CD8-positive, alpha-beta memory T cell (primary cell): Measurements from ENCODE around the gene MCTS1. TPM values are rescaled to one million over a fixed set of nuclear protein-coding genes. Genes with fewer than 3 reads are reported as not detected.
A peak's percentile ranks its signal among the peaks of the same experiment; 100 is the strongest.

ENCODE experiments used
- CTCF ChIA-PET: fragments of 350-600 bp; sonication (Branson Sonifier 250); formaldehyde crosslinking; loops from one replicate; lab custom pipeline; 2021; ENCODE audit warnings: antibody characterized with exemption; lab: Charles Lee
- POLR2A ChIA-PET: fragments of 350-600 bp; sonication (Branson Sonifier 250); formaldehyde crosslinking; loops from one replicate; lab custom pipeline; 2021; ENCODE audit warnings: antibody characterized with exemption; lab: Charles Lee
- DNase-seq, 5 donors: peaks; one replicate each; pipeline versions ENCODE4 v3.0.0 to v3.0.0-alpha.2; 2020 to 2022; ENCODE audit warnings: mixed read lengths in 1 of 5
- H3K27ac ChIP-seq: one replicate; pipeline ENCODE4 v1.7.0; 2013; ENCODE audit warnings: low read depth, mild to moderate bottlenecking, low read length, moderate library complexity
- H3K27me3 ChIP-seq: 2 replicates; pipeline ENCODE4 v1.7.0; 2013; ENCODE audit warnings: low read length, mild to moderate bottlenecking; ENCODE audit not compliant: insufficient read depth, poor library complexity, severe bottlenecking
- H3K36me3 ChIP-seq: 2 replicates; pipeline ENCODE4 v1.7.0; 2013; ENCODE audit warnings: mild to moderate bottlenecking, low read length, moderate library complexity; ENCODE audit not compliant: insufficient read depth
- H3K4me1 ChIP-seq: 2 replicates; pipeline ENCODE4 v1.7.0; 2013; ENCODE audit warnings: mild to moderate bottlenecking, low read length, moderate library complexity; ENCODE audit not compliant: insufficient read depth
- H3K4me3 ChIP-seq: 2 replicates; pipeline ENCODE4 v1.7.0; 2013; ENCODE audit warnings: mild to moderate bottlenecking, low read length
- H3K9me3 ChIP-seq: 2 replicates; pipeline ENCODE4 v1.7.0; 2013; ENCODE audit warnings: mild to moderate bottlenecking, low read length
- H3K27ac Mint-ChIP-seq, 8 donors: one replicate each; pipeline ENCODE4 v1.8.0; 2020 to 2021; ENCODE audit warnings: mixed read lengths in 8 of 8, mild to moderate bottlenecking in 6 of 8, inconsistent platforms in 3 of 8, moderate library complexity in 3 of 8
- H3K27me3 Mint-ChIP-seq, 2 donors: one replicate each; pipeline ENCODE4 v1.8.0; 2020 to 2021; ENCODE audit warnings: mixed read lengths in 2 of 2, mild to moderate bottlenecking in 1 of 2, moderate library complexity in 1 of 2
- H3K36me3 Mint-ChIP-seq, 3 donors: one replicate each; pipeline ENCODE4 v1.8.0; 2020 to 2021; ENCODE audit warnings: mixed read lengths in 3 of 3, inconsistent platforms in 1 of 3, mild to moderate bottlenecking in 1 of 3
- H3K4me1 Mint-ChIP-seq, 3 donors: one replicate each; pipeline ENCODE4 v1.8.0; 2020 to 2021; ENCODE audit warnings: mixed read lengths in 3 of 3, inconsistent platforms in 1 of 3, mild to moderate bottlenecking in 1 of 3
- H3K4me3 Mint-ChIP-seq, 7 donors: one replicate each; pipeline ENCODE4 v1.8.0; 2020 to 2021; ENCODE audit warnings: mixed read lengths in 7 of 7, mild to moderate bottlenecking in 6 of 7, moderate library complexity in 4 of 7, inconsistent platforms in 2 of 7
- H3K9me3 Mint-ChIP-seq, 5 donors: one replicate each; pipeline ENCODE4 v1.8.0; 2020 to 2022; ENCODE audit warnings: mixed read lengths in 5 of 5, mild to moderate bottlenecking in 3 of 5, moderate library complexity in 2 of 5, inconsistent platforms in 1 of 5
- polyA plus RNA-seq: library from polyadenylated mRNA; unstranded; fragments of 300-500 nt; fragmentation: Illumina TruSeq; gene quantifications from one replicate; pipeline ENCODE4 v1.2.3, GENCODE V29; 2021
- total RNA-seq, 2 experiments: library from RNA; stranded (reverse); gene quantifications; one replicate each; pipeline ENCODE4 v1.2.3, GENCODE V29; 2021

The MCTS1 gene
- total and polyA plus RNA-seq, 3 experiments from 2014 or later, result 61.1 to 85.6 (median 75.9) TPM

GRCh38 chrX:120585702-120586101 lies 18.2 kb upstream of the MCTS1 start:
- Mint-ChIP-seq H3K27ac (no peak overlapping the region), H3K9me3 (peaks cover 0 to 2% (median 0%) of the 10 kb centered on the region in 5 donors), H3K36me3 (no peaks in the 10 kb centered on the region), H3K4me3 (no peak overlapping the region), H3K27me3 (peaks cover 8 to 13% of the 10 kb centered on the region in 2 donors), H3K4me1 (no peaks in the 10 kb centered on the region)
- DNase-seq, result no peak
- Histone ChIP-seq H3K27me3 (no peaks in the 10 kb centered on the region), H3K9me3 (no peaks in the 10 kb centered on the region), H3K4me1 (no peaks in the 10 kb centered on the region), H3K4me3 (no peak overlapping the region), H3K36me3 (no peaks in the 10 kb centered on the region), H3K27ac (no peak overlapping the region)
- ChIA-PET POLR2A (no interaction called here), CTCF (no interaction called here)

- Histone ChIP-seq H3K9me3 (no peaks in the 10 kb centered on the region), H3K4me3 (peak overlapping the region; percentile 57), H3K27ac (peak overlapping the region; percentile 87), H3K36me3 (no peaks in the 10 kb centered on the region), H3K27me3 (no peaks in the 10 kb centered on the region), H3K4me1 (peaks cover 11% of the 10 kb centered on the region)
- Mint-ChIP-seq H3K4me1 (peaks cover 7 to 13% (median 11%) of the 10 kb centered on the region in 3 donors), H3K27ac (peak overlapping the region; percentile 95 to 99 (median 97)), H3K9me3 (no peaks in the 10 kb centered on the region), H3K36me3 (peaks cover 0 to 25% (median 2%) of the 10 kb centered on the region in 3 donors), H3K27me3 (peaks cover 0 to 9% of the 10 kb centered on the region in 2 donors), H3K4me3 (peak overlapping the region; percentile 93 to 98 (median 96))
- POLR2A ChIA-PET, result interaction anchor here (0.7 to 1.7 kb wide), 3 partner anchors 25 to 43 kb away, joined by 3 to 39 read pairs (median 3); partner anchors contain the start of genes C1GALT1C1 and CUL4B
- DNase-seq, result peak; percentile 1 to 51 (median 31)
- CTCF ChIA-PET, result interaction anchor here (1.3 kb wide), 1 partner anchor 43 kb away, joined by 4 read pairs; the partner anchor contains the start of gene CUL4B
Observed at GRCh38 chrX:120604361-120604782, 471 bp downstream of the MCTS1 start.

- Mint-ChIP-seq H3K4me3 (no peak overlapping the region), H3K4me1 (no peaks in the 10 kb centered on the region), H3K36me3 (peaks cover 0 to 58% (median 6%) of the 10 kb centered on the region in 3 donors), H3K9me3 (no peaks in the 10 kb centered on the region), H3K27me3 (no peaks in the 10 kb centered on the region), H3K27ac (no peak overlapping the region)
- Histone ChIP-seq H3K27ac (no peak overlapping the region), H3K27me3 (no peaks in the 10 kb centered on the region), H3K4me1 (no peaks in the 10 kb centered on the region), H3K36me3 (peaks cover 3% of the 10 kb centered on the region), H3K4me3 (no peak overlapping the region), H3K9me3 (no peaks in the 10 kb centered on the region)
- POLR2A ChIA-PET, result no interaction called here
- CTCF ChIA-PET, result no interaction called here
- DNase-seq, result no peak
Observed at GRCh38 chrX:120612086-120612485, 8.2 kb downstream of the MCTS1 start.

GRCh38 chrX:120614816-120615215 lies 10.9 kb downstream of the MCTS1 start:
- no peaks in the 10 kb centered on the region for H3K27me3 ChIP-seq
- CTCF ChIA-PET, result no interaction called here
- peaks cover 0 to 52% (median 4%) of the 10 kb centered on the region in 3 donors for H3K36me3 Mint-ChIP-seq
- H3K4me1 Mint-ChIP-seq, result no peaks in the 10 kb centered on the region
- no peak overlapping the region for H3K27ac ChIP-seq
- no peaks in the 10 kb centered on the region for H3K9me3 ChIP-seq
- POLR2A ChIA-PET, result no interaction called here
- peaks cover 3% of the 10 kb centered on the region for H3K36me3 ChIP-seq
- peak overlapping the region in 2 of 8 donors; percentile 11 to 45 for H3K27ac Mint-ChIP-seq
- H3K4me3 ChIP-seq, result no peak overlapping the region
- no peaks in the 10 kb centered on the region for H3K9me3 Mint-ChIP-seq
- no peak overlapping the region for H3K4me3 Mint-ChIP-seq
- no peak for DNase-seq
- no peaks in the 10 kb centered on the region for H3K4me1 ChIP-seq
- H3K27me3 Mint-ChIP-seq, result no peaks in the 10 kb centered on the region

- Histone ChIP-seq H3K27ac (no peak overlapping the region), H3K27me3 (no peaks in the 10 kb centered on the region), H3K9me3 (no peaks in the 10 kb centered on the region), H3K4me3 (no peak overlapping the region), H3K4me1 (no peaks in the 10 kb centered on the region), H3K36me3 (no peaks in the 10 kb centered on the region)
- Mint-ChIP-seq H3K4me3 (no peak overlapping the region), H3K9me3 (no peaks in the 10 kb centered on the region), H3K27me3 (peaks cover 0 to 2% of the 10 kb centered on the region in 2 donors), H3K4me1 (no peaks in the 10 kb centered on the region), H3K36me3 (peaks cover 0 to 48% (median 2%) of the 10 kb centered on the region in 3 donors), H3K27ac (no peak overlapping the region)
- POLR2A ChIA-PET, result no interaction called here
- CTCF ChIA-PET, result no interaction called here
- DNase-seq, result no peak
Observed at GRCh38 chrX:120617996-120618630, 14.2 kb downstream of the MCTS1 start.

GRCh38 chrX:120625371-120625770 lies 21.5 kb downstream of the MCTS1 start:
- no peak overlapping the region for H3K4me3 ChIP-seq
- H3K27me3 Mint-ChIP-seq, result peaks cover 0 to 4% of the 10 kb centered on the region in 2 donors
- no peaks in the 10 kb centered on the region for H3K9me3 ChIP-seq
- no peaks in the 10 kb centered on the region for H3K9me3 Mint-ChIP-seq
- peaks cover 12% of the 10 kb centered on the region for H3K4me1 ChIP-seq
- peaks cover 0 to 33% (median 3%) of the 10 kb centered on the region in 3 donors for H3K36me3 Mint-ChIP-seq
- POLR2A ChIA-PET, result no interaction called here
- H3K27ac Mint-ChIP-seq, result peak overlapping the region in 1 of 8 donors; percentile 16
- no peak overlapping the region for H3K27ac ChIP-seq
- CTCF ChIA-PET, result no interaction called here
- H3K4me1 Mint-ChIP-seq, result peaks cover 13 to 29% (median 24%) of the 10 kb centered on the region in 3 donors
- H3K27me3 ChIP-seq, result no peaks in the 10 kb centered on the region
- H3K4me3 Mint-ChIP-seq, result no peak overlapping the region
- DNase-seq, result no peak
- H3K36me3 ChIP-seq, result no peaks in the 10 kb centered on the region

- Mint-ChIP-seq H3K9me3 (no peaks in the 10 kb centered on the region), H3K36me3 (peaks cover 0 to 13% (median 0%) of the 10 kb centered on the region in 3 donors), H3K4me1 (peaks cover 16 to 28% (median 27%) of the 10 kb centered on the region in 3 donors), H3K4me3 (peak within 1 kb of the TSS; percentile 86 to 98 (median 93)), H3K27ac (peak within 1 kb of the TSS; percentile 94 to 100 (median 98)), H3K27me3 (peaks cover 0 to 3% of the 10 kb centered on the region in 2 donors)
- H3K4me1 ChIP-seq, result peaks cover 16% of the 10 kb centered on the region
- peak within 1 kb of the TSS; percentile 88 for H3K27ac ChIP-seq
- H3K4me3 ChIP-seq, result peak within 1 kb of the TSS; percentile 87
- ChIA-PET CTCF (no interaction called here), POLR2A (interaction anchor here (1.0 to 1.1 kb wide), 4 partner anchors 25 to 144 kb away, joined by 3 to 16 read pairs (median 4); partner anchors contain the start of genes CUL4B and MCTS1)
- no peaks in the 10 kb centered on the region for H3K27me3 ChIP-seq
- peak; percentile 85 to 94 (median 93) for DNase-seq
- no peaks in the 10 kb centered on the region for H3K9me3 ChIP-seq
- no peaks in the 10 kb centered on the region for H3K36me3 ChIP-seq
Observed at GRCh38 chrX:120629667-120630537, 26.0 kb downstream of the MCTS1 start, which contains the start of gene C1GALT1C1. Gene C1GALT1C1, minus strand, starts transcription at chrX:120630054. Its CDS starts 2,888 bp downstream, at chrX:120627166.
